OCI-LY7 (cell line): Measurements from ENCODE around the gene ATP8B4. TPM values are rescaled to one million over a fixed set of nuclear protein-coding genes. Genes with fewer than 3 reads are reported as not detected.

Experiments
- BruUV-seq: library from RNA; stranded (reverse); fragments of 400-500 nt; replicated peaks from 2 replicates; lab custom pipeline; 2021; lab: Mats Ljungman, UMichigan
- CTCF ChIA-PET: fragments of 300-600 bp; sonication (Branson Sonifier 250); formaldehyde crosslinking; loops from one replicate; lab custom pipeline; 2022; ENCODE audit warnings: antibody characterized with exemption; ENCODE audit not compliant: unreplicated experiment; lab: Charles Lee
- POLR2A ChIA-PET: fragments of 300-600 bp; sonication (Branson Sonifier 250); formaldehyde crosslinking; loops from one replicate; lab custom pipeline; 2022; ENCODE audit warnings: antibody characterized with exemption; lab: Charles Lee
- DNase-seq: peaks from one replicate; pipeline ENCODE4 v3.0.0-alpha.2; 2015; ENCODE audit warnings: low spot score
- H2AFZ ChIP-seq: fragments of 200-600 bp; sonication (generic), shearing (Covaris generic); 2 replicates; pipeline ENCODE4 v1.6.1; 2014; ENCODE audit warnings: mild to moderate bottlenecking, antibody characterized with exemption, low read length, moderate library complexity
- H3K27ac ChIP-seq: fragments of 200-600 bp; sonication (generic); 2 replicates; pipeline ENCODE4 v1.5.1; 2014; ENCODE audit warnings: mixed run types, low read depth, mild to moderate bottlenecking, moderate library complexity, low read length, inconsistent platforms; ENCODE audit not compliant: poor library complexity, severe bottlenecking
- H3K36me3 ChIP-seq: fragments of 200-600 bp; sonication (generic); 2 replicates; pipeline ENCODE4 v1.6.1; 2014; ENCODE audit warnings: mild to moderate bottlenecking, antibody characterized with exemption, low read length, moderate library complexity, mixed read lengths; ENCODE audit not compliant: insufficient read depth
- H3K4me1 ChIP-seq: fragments of 200-600 bp; sonication (generic); 2 replicates; pipeline ENCODE4 v1.5.1; 2014; ENCODE audit warnings: mild to moderate bottlenecking, low read length; ENCODE audit not compliant: insufficient read depth, poor library complexity, severe bottlenecking
- H3K4me2 ChIP-seq: fragments of 200-600 bp; sonication (generic); 2 replicates; pipeline ENCODE4 v1.6.1; 2014; ENCODE audit warnings: mild to moderate bottlenecking, low read length
- H3K4me3 ChIP-seq: fragments of 200-600 bp; sonication (generic); 2 replicates; pipeline ENCODE4 v1.5.1; 2014; ENCODE audit warnings: mild to moderate bottlenecking, low read depth, low read length; ENCODE audit not compliant: poor library complexity, severe bottlenecking
- H3K79me2 ChIP-seq: fragments of 200-600 bp; sonication (generic); 2 replicates; pipeline ENCODE4 v1.6.1; 2016; ENCODE audit warnings: low read depth, mild to moderate bottlenecking, low read length, moderate library complexity, mixed read lengths; ENCODE audit not compliant: insufficient read depth
- H3K9me2 ChIP-seq: fragments of 200-600 bp; sonication (generic); 2 replicates; pipeline ENCODE4 v1.6.1; 2016; ENCODE audit warnings: mild to moderate bottlenecking, low read length, mixed read lengths; ENCODE audit not compliant: insufficient read depth
- H3K9me3 ChIP-seq: fragments of 200-600 bp; sonication (generic); 2 replicates; pipeline ENCODE4 v1.6.1; 2014; ENCODE audit warnings: mild to moderate bottlenecking, mixed run types, low read length, mixed read lengths
- H4K20me1 ChIP-seq: fragments of 200-600 bp; sonication (generic); 2 replicates; pipeline ENCODE4 v1.6.1; 2014; ENCODE audit warnings: mild to moderate bottlenecking, antibody characterized with exemption, low read length, moderate library complexity, mixed read lengths; ENCODE audit not compliant: insufficient read depth
- CTCF ChIP-seq: fragments of 200-600 bp; sonication (generic); conservative IDR thresholded peaks from 2 replicates; pipeline ENCODE4 v1.5.1; 2014; ENCODE audit warnings: mild to moderate bottlenecking, antibody characterized with exemption, low read length, moderate library complexity, mixed read lengths
- EZH2phosphoT487 ChIP-seq: fragments of 200-600 bp; sonication (generic); IDR thresholded peaks from 2 replicates; pipeline ENCODE4 v1.6.1; 2018; ENCODE audit warnings: low read depth, borderline replicate concordance, mild to moderate bottlenecking, mixed run types, antibody characterized with exemption, low read length, moderate library complexity, mixed read lengths
- intact Hi-C: fragments of 100-400 bp; cut with micrococcal nuclease; formaldehyde crosslinking; loops from one replicate; pipeline ENCODE4 v1.10.0; 2022; ENCODE audit not compliant: unreplicated experiment
- total RNA-seq, 2 experiments: library from RNA; depleted of rRNA in 1 of 2; stranded (reverse); fragments of >200 nt in 1 of 2; shearing (Covaris generic) in 1 of 2; gene quantifications; 2 replicates each; pipeline ENCODE4 v1.2.3, GENCODE V29; 2014 to 2022

ATP8B4 gene
- total RNA-seq, 2 experiments from 2014 or later = not detected

- CTCF ChIA-PET = no interaction called here
- H3K9me3 ChIP-seq = no peaks in the 10 kb centered on the region
- no TSS peak for BruUV-seq
Observed at GRCh38 chr15:50024281-50024680, 94.8 kb downstream of the ATP8B4 start.

GRCh38 chr15:50018491-50018890 is 100.5 kb downstream of the ATP8B4 start:
- ChIA-PET CTCF (no interaction called here), POLR2A (no interaction called here)
- no peaks in the 10 kb centered on the region for H3K36me3 ChIP-seq
- H2AFZ ChIP-seq = no peak overlapping the region
- H3K9me3 ChIP-seq = no peaks in the 10 kb centered on the region
- H3K79me2 ChIP-seq = no peaks in the 10 kb centered on the region
- H3K27ac ChIP-seq = no peak overlapping the region
- H3K9me2 ChIP-seq = no peaks in the 10 kb centered on the region
- H3K4me1 ChIP-seq = no peaks in the 10 kb centered on the region
- H4K20me1 ChIP-seq = no peaks in the 10 kb centered on the region
- TF ChIP-seq EZH2phosphoT487 (no peak), CTCF (no peak)
- no TSS peak for BruUV-seq
- no peak overlapping the region for H3K4me2 ChIP-seq
- intact Hi-C loops = no loop called here
- no peak for DNase-seq
- no peak overlapping the region for H3K4me3 ChIP-seq

More at GRCh38 chr15:50024281-50024680, 94.8 kb downstream of the ATP8B4 start:
- TF ChIP-seq EZH2phosphoT487 (no peak), CTCF (no peak)
- H3K79me2 ChIP-seq = no peaks in the 10 kb centered on the region
- H3K4me1 ChIP-seq = no peaks in the 10 kb centered on the region
- no peaks in the 10 kb centered on the region for H4K20me1 ChIP-seq
- H3K4me3 ChIP-seq = no peak overlapping the region
- intact Hi-C loops = no loop called here
- POLR2A ChIA-PET = no interaction called here
- H3K27ac ChIP-seq = no peak overlapping the region
- H3K4me2 ChIP-seq = no peak overlapping the region
- H3K9me2 ChIP-seq = no peaks in the 10 kb centered on the region
- H2AFZ ChIP-seq = no peak overlapping the region
- DNase-seq = no peak
- no peaks in the 10 kb centered on the region for H3K36me3 ChIP-seq

GRCh38 chr15:50017522-50017921 is 101.5 kb downstream of the ATP8B4 start:
- DNase-seq = no peak
- ChIA-PET CTCF (no interaction called here), POLR2A (no interaction called here)
- Histone ChIP-seq H3K4me1 (no peaks in the 10 kb centered on the region), H3K79me2 (no peaks in the 10 kb centered on the region), H2AFZ (no peak overlapping the region), H3K4me2 (no peak overlapping the region), H3K36me3 (no peaks in the 10 kb centered on the region), H4K20me1 (no peaks in the 10 kb centered on the region), H3K27ac (no peak overlapping the region), H3K4me3 (no peak overlapping the region), H3K9me3 (no peaks in the 10 kb centered on the region), H3K9me2 (no peaks in the 10 kb centered on the region)
- intact Hi-C loops = no loop called here
- TF ChIP-seq EZH2phosphoT487 (no peak), CTCF (no peak)
- BruUV-seq = no TSS peak
